Cardiac fibroblast (primary cell): ENCODE results near the gene GALP.
"Not testable (repeated sequence)": the region's sequence is repeated elsewhere in the genome, so short reads cannot be mapped to it uniquely, and the experiment has no call there.

Experiments used
- DNase-seq, 2 donors: peaks; one replicate each; pipeline versions ENCODE4 v3.0.0 to v3.0.0-alpha.2; 2010; ENCODE audit warnings: low read depth in 2 of 2
- H3K4me3 ChIP-seq, 2 donors: replicated peaks in 1 of 2; 1 replicate in 1 of 2; 2 replicates in 1 of 2; pipeline ENCODE4 v1.5.1; 2011; ENCODE audit warnings: low read depth in 2 of 2, low read length in 2 of 2, mild to moderate bottlenecking in 2 of 2, moderate library complexity in 1 of 2
- CTCF ChIP-seq: IDR thresholded peaks from one replicate; pipeline ENCODE4 v1.5.1; 2011; ENCODE audit warnings: low read depth, mild to moderate bottlenecking, low read length, inconsistent platforms

Gene GALP

GRCh38 chr19:56176881-56177280 lies 1.1 kb downstream of the GALP start:
- no peak overlapping the region for H3K4me3 ChIP-seq
- DNase-seq = no peak
- no peak for TF ChIP-seq CTCF

- TF ChIP-seq CTCF = no peak
- H3K4me3 ChIP-seq = no peak overlapping the region
- DNase-seq = no peak
These were observed 1.9 kb downstream of the GALP start for GRCh38 chr19:56177564-56178243.

- no peak for TF ChIP-seq CTCF
- DNase-seq = no peak
- H3K4me3 ChIP-seq = no peak overlapping the region
These were observed 14.0 kb downstream of the GALP start for GRCh38 chr19:56189785-56190184.

GRCh38 chr19:56191115-56191514 lies 15.3 kb downstream of the GALP start:
- TF ChIP-seq CTCF = no peak
- no peak overlapping the region for H3K4me3 ChIP-seq
- no peak for DNase-seq

- TF ChIP-seq CTCF = no peak
- H3K4me3 ChIP-seq = no peak overlapping the region
- no peak for DNase-seq
These were observed 15.9 kb downstream of the GALP start for GRCh38 chr19:56191711-56192110.

- TF ChIP-seq CTCF = no peak
- no peak for DNase-seq
- H3K4me3 ChIP-seq = no peak overlapping the region
These were observed 18.3 kb downstream of the GALP start for GRCh38 chr19:56193981-56194640.

- not testable (repeated sequence) for H3K4me3 ChIP-seq, DNase-seq
These were observed 21.8 kb downstream of the GALP start, which contains the start of gene ZSCAN5B for GRCh38 chr19:56197646-56198045. Gene ZSCAN5B, minus strand, starts transcription at chr19:56197783. Its CDS starts 4,731 bp downstream, at chr19:56193052.
